IPS-18c (cell line): ENCODE data around the gene PAN2.
"Not testable (repeated sequence)": the region's sequence is repeated elsewhere in the genome, so short reads cannot be mapped to it uniquely, and the experiment has no call there.

Experiments
- H3K4me3 ChIP-seq: 2 replicates; pipeline ENCODE4 v1.7.0; 2013; ENCODE audit warnings: low read depth, mild to moderate bottlenecking, low read length, moderate library complexity; ENCODE audit not compliant: insufficient read depth
- H3K9me3 ChIP-seq: one replicate; pipeline ENCODE4 v1.6.1; 2013; ENCODE audit warnings: mild to moderate bottlenecking, low read length, moderate library complexity; ENCODE audit not compliant: control insufficient read depth, insufficient read depth

The PAN2 gene

DNA sequence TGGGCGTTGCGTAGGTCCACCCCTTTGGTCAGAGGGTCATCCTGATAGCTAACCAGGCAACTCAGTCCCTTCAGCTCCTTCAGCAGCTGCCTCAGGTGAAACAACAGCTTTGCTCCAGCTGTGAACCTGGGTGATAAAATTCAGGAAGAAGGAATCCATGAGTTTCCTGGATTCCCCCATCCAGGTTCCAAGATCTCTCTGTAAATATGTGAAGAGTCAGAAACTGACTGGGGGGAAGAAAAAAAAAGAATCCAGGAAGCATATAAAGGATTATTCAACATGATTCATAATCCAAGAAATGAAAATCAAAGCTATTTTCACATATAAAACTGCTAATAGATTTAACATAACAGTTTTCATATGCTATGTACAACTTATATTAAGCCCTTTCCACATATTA lies 17.5 kb upstream of the PAN2 start:
- Histone ChIP-seq H3K9me3 (peaks cover 3% of the 10 kb centered on the region), H3K4me3 (no peak overlapping the region)

DNA sequence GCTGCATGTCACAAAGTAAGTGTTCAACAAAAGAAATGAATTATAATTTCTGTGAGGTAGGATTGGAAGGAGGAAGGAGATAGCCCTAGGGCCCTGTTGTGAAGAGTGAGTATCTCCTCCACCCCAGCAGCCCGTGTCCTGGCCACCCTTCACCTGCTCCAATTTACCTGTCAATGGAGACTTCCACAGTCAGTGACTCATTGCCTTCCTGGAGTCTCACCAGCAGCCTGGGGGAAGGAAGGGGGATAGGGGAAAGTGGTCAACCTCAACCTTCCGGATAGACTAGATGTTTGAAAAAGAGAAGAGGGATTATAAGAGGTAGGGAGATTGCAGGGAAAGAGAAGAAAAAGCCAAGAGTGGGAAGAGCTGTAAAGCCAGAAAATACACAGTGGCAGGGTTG lies 16.9 kb upstream of the PAN2 start:
- no peak overlapping the region for H3K4me3 ChIP-seq
- peaks cover 3% of the 10 kb centered on the region for H3K9me3 ChIP-seq

DNA sequence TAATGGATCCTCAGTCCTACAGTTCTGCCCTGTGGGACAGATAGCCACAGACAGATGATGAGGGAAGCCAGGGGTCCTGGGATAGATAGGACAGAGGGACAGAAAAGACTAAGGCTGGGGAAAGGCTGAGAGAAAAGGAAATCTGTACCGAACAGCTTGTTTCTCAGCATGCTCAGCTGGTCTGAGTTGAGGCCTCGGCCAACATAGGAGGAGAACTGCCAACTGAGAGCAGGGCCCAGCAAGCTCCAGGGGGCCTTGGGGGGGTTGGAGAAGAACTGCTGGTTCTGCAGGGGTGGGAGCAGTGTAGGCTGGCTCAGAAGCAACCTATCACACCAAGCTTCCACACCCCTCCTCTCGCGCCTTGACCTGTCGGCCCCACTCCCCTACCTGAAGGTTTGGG lies 15.0 kb upstream of the PAN2 start:
- no peaks in the 10 kb centered on the region for H3K9me3 ChIP-seq
- no peak overlapping the region for H3K4me3 ChIP-seq

DNA sequence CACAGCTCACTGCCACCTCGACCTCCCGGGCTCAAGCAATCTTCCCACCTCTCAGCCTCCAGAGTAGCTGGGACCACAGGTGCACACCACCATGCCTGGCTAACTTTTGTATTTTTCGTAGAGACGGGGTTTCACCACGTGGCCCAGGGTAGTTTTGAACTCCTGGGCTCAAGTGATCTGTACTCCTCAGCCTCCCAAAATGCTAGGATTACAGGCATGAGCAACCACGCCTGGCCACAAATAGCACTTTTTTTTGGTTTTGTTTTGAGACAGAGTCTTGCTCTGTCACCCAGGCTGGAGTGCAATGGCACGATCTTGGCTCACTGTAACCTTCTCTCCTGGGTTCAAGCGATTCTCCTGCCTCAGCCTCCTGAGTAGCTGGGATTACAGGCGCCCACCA lies 13.5 kb upstream of the PAN2 start:
- not testable (repeated sequence) for H3K9me3 ChIP-seq, H3K4me3 ChIP-seq

DNA sequence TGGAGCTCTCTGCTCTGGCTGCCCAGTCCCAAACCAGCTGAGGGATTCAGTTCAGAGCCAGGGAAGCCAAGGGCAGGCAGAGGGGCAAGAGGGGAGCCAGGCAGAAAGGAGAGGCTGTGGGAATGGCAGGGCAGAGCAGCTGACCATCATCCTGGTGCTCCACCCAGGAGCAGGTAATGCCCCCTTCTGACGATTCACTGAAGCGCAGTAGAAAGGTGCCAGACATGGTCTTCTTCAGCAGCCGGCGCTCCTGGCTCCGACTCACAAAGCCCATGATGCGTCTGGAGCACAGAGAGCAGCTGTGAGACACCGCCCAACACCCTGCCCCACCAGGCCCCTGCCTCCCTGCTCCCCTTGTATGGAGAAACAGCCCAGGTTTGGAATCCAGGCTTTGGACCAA lies 12.9 kb upstream of the PAN2 start:
- Histone ChIP-seq H3K9me3 (no peaks in the 10 kb centered on the region), H3K4me3 (no peak overlapping the region)

GRCh38 chr12:56342290-56342689 lies 8.5 kb upstream of the PAN2 start:
- not testable (repeated sequence) for H3K4me3 ChIP-seq, H3K9me3 ChIP-seq

GRCh38 chr12:56341616-56342015 lies 7.8 kb upstream of the PAN2 start:
- H3K9me3 ChIP-seq = no peaks in the 10 kb centered on the region
- H3K4me3 ChIP-seq = no peak overlapping the region

- Histone ChIP-seq H3K4me3 (peak overlapping the region; percentile 6; the same call in 1 of the 2 replicates), H3K9me3 (no peaks in the 10 kb centered on the region)
Measured at GRCh38 chr12:56339158-56339422, 5.3 kb upstream of the PAN2 start.

DNA sequence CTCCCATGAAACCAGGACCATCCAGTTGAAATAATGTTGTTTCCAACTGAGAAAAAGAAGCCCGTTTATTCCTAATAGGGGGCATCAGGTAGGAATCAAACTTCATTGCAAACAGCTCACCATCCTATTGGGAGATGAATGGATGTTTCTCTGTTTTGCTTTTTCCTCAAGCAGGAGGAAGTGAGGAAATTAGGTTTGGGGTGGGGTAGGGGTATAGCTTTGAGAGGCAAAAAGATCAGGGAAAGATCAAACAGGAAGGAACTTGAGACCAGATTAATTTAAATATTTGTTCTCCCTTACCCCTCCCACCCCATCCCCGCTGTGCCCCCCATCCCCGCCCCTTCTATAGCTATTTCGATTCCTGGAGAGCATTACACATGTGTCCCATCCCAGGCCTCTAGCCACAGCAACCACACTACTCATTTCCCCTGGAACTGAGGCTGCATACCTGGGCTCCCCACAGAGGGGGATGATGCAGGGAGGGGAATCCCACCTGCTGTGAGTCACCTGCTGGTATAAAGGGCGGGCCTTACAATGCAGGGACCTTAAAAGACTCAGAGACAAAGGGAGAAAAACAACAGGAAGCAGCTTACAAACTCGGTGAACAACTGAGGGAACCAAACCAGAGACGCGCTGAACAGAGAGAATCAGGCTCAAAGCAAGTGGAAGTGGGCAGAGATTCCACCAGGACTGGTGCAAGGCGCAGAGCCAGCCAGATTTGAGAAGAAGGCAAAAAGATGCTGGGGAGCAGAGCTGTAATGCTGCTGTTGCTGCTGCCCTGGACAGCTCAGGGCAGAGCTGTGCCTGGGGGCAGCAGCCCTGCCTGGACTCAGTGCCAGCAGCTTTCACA lies 4.7 kb upstream of the PAN2 start, which contains the start of gene IL23A:
Gene IL23A, plus strand, starts transcription at position 577 of the 850 bp plus-strand sequence. Its CDS starts 161 bp downstream, at position 738.
- no peaks in the 10 kb centered on the region for H3K9me3 ChIP-seq
- H3K4me3 ChIP-seq = peak within 1 kb of the TSS; percentile 28

DNA sequence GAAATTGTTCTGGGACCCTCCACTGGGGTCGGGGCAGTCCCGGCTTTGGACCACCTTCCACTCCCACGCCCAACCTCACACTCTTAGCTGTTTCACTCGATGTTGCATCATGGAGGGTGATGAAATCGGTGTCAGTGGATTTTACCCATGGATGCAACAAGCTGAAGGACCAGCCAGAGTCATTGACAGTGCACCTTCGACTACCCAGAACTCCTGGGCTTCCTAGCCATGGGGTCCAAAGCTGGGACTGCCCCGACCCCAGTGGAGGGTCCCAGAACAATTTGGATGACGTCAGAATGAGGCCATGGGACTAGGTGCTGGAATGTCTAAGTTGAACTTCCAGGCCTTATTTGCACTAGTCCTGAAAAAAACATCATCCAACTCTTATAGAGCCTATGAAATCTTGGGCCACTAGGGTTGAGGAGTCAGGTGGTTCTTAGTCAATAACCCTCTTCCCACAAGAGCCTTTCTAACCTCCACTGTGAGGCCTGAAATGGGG lies 4.0 kb upstream of the PAN2 start:
- 0 out of 2 replicates have a peak overlapping the region, but pooled peaks have one; percentile 28 for H3K4me3 ChIP-seq
- no peaks in the 10 kb centered on the region for H3K9me3 ChIP-seq

DNA sequence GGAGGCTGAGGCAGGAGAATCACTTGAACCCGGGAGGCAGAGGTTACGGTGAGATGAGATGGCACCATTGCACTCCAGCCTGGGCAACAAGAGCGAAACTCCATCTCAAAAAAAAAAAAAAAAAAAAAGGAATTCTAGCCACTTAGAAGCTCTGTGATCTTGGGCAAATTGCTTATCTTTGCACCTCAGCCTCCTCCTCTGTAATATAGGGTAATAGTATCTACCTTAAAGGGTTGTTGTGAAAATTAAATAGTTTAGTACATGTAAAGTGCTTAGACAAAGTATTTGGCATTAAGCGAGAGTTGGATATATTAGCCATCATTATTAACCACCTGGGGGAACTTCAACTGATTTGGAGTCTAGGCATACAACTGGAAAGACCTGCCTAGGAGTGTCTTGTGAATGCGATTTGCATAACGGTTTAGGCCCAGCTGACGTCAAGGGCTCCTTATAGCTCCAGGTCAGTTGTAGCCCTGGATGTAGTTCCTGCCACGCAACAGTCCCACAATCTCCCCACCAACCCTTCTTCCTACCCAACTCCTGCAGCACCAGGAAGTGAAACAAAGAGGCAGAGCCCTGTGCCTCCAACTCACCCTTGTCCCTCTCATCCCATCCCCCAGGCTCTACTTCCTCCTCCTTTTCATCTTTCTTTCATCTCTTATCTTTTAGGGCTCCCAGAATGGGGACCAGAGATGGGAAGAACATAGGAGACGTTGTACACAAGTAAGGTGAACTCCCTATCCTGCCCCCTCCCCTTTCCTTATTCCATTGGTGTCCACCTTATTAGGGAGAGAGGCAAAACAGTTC lies 2.8 kb upstream of the PAN2 start:
- Histone ChIP-seq H3K9me3 (no peaks in the 10 kb centered on the region), H3K4me3 (no peak overlapping the region)

GRCh38 chr12:56335527-56335926 lies 1.7 kb upstream of the PAN2 start:
- H3K9me3 ChIP-seq, H3K4me3 ChIP-seq: not testable (repeated sequence)

- Histone ChIP-seq H3K9me3 (no peaks in the 10 kb centered on the region), H3K4me3 (peak overlapping the region; percentile 68)
Measured at GRCh38 chr12:56334490-56334793, 642 bp upstream of the PAN2 start.

GRCh38 chr12:56333197-56333678 lies 562 bp downstream of the PAN2 start:
- no peaks in the 10 kb centered on the region for H3K9me3 ChIP-seq

GRCh38 chr12:56332512-56333196 lies 1.1 kb downstream of the PAN2 start:
- Histone ChIP-seq H3K9me3 (no peaks in the 10 kb centered on the region), H3K4me3 (peak overlapping the region; percentile 68)

More at GRCh38 chr12:56333197-56333678, 562 bp downstream of the PAN2 start:
- H3K4me3 ChIP-seq = peak overlapping the region; percentile 68

- H3K9me3 ChIP-seq = no peaks in the 10 kb centered on the region
- H3K4me3 ChIP-seq = no peak overlapping the region
Measured at GRCh38 chr12:56330936-56331490, 2.8 kb downstream of the PAN2 start.

- H3K4me3 ChIP-seq = no peak overlapping the region
- H3K9me3 ChIP-seq = no peaks in the 10 kb centered on the region
Measured at GRCh38 chr12:56326533-56326932, 7.3 kb downstream of the PAN2 start.
